ENCODE results near the gene ADAMTS15.

- TF ChIP-seq, protein P1, sequence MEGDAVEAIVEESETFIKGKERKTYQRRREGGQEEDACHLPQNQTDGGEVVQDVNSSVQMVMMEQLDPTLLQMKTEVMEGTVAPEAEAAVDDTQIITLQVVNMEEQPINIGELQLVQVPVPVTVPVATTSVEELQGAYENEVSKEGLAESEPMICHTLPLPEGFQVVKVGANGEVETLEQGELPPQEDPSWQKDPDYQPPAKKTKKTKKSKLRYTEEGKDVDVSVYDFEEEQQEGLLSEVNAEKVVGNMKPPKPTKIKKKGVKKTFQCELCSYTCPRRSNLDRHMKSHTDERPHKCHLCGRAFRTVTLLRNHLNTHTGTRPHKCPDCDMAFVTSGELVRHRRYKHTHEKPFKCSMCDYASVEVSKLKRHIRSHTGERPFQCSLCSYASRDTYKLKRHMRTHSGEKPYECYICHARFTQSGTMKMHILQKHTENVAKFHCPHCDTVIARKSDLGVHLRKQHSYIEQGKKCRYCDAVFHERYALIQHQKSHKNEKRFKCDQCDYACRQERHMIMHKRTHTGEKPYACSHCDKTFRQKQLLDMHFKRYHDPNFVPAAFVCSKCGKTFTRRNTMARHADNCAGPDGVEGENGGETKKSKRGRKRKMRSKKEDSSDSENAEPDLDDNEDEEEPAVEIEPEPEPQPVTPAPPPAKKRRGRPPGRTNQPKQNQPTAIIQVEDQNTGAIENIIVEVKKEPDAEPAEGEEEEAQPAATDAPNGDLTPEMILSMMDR (IDR thresholded peaks at IDR 0.05) = no peak
- no peak for TF ChIP-seq POLR2A (IDR thresholded peaks at IDR 0.05)
Observed at GRCh38 chr11:130403271-130403804, 45.1 kb upstream of the ADAMTS15 start.
